ENCODE measurements around the gene RALGDS.

- no peak for TF ChIP-seq REST (IDR thresholded peaks at IDR 0.05; ENCODE audit: insufficient replicate concordance, low read depth)
- TF ChIP-seq CTCF (IDR thresholded peaks at IDR 0.05; ENCODE audit: insufficient read depth, low read length), result no peak
Measured at GRCh38 chr9:133058071-133058470, 63.0 kb downstream of the RALGDS start.
